Measurements from ENCODE around the gene CDK6. TPM values are rescaled to one million over a fixed set of nuclear protein-coding genes. Genes with fewer than 3 reads are reported as not detected.
A peak's percentile ranks its signal among the peaks of the same experiment; 100 is the strongest.

CDK6 gene
- polyA plus RNA-seq, 1 donor (not counting 4 experiments of a cell fraction or from before 2014, with no cell fraction given) = 53.5 TPM

DNA sequence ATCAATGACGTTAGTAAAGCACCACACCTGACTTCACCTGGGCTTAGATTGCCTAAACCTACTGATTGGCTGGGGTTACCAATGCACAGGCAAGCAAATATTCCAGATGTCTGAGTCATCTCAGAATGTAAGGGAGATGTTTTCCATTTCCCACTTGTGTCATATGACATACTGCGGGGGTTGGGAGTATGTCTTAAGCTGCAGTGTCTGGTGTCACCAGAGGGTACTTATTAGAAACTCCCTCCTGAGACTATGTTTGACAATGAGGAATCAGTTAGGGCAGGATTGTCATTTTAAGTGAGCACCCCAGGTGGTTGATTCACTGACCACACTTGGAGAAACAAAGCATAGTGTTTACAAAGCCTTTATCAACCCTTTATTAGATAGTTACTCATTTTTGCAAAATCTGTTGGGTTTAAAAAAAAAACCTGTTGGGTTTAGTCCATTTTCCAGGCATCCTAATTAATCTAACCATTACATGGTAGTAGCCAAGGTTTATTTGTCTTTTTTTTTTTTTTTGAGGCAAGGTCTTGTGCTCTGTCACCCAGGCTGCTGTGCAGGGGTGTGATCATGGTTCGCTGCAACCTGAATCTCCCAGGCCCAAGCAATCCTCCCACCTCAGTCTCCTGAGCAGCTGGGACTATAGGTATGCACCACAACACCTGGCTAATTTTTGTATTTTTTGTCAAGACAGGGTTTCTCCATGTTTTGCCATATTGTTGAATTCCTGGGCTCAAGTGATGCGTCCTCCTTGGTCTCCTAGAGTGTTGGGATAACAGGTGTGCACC is 72.5 kb downstream of the CDK6 start:
- Histone ChIP-seq H2AFZ (ENCODE audit: control insufficient read depth, low read length) (no peak overlapping the region), H3K27me3 (ENCODE audit: control insufficient read depth, extremely low read depth, insufficient read depth, low read length) (no peaks in the 10 kb centered on the region), H3K79me2 (ENCODE audit: control insufficient read depth, insufficient read depth, low read length) (peaks cover 87% of the 10 kb centered on the region), H3K4me1 (ENCODE audit: control insufficient read depth, extremely low read depth, insufficient read depth, low read length) (peaks cover 62% of the 10 kb centered on the region), H4K20me1 (ENCODE audit: control insufficient read depth, extremely low read depth, insufficient read depth, low read length) (peaks cover 3% of the 10 kb centered on the region), H3K4me3 (ENCODE audit: control insufficient read depth in 2 of 3, extremely low read depth in 1 of 3, insufficient read depth in 2 of 3, low read depth in 1 of 3, low read length in 3 of 3) (no peak overlapping the region), H3K4me2 (ENCODE audit: control insufficient read depth, extremely low read depth, insufficient read depth, low read depth, low read length) (peak overlapping the region; percentile 63), H3K9ac (ENCODE audit: control insufficient read depth, extremely low read depth, insufficient read depth, low read length) (peak overlapping the region; percentile 23), H3K27ac (ENCODE audit: control insufficient read depth, insufficient read depth, low read length) (peak overlapping the region; percentile 83), H3K9me1 (ENCODE audit: control insufficient read depth, extremely low read depth, insufficient read depth, low read length) (no peaks in the 10 kb centered on the region), H3K36me3 (ENCODE audit: control insufficient read depth in 2 of 2, extremely low read depth in 1 of 2, insufficient read depth in 2 of 2, low read length in 2 of 2) (peaks cover under 1 to 4% of the 10 kb centered on the region in 2 experiments), H3K9me3 (ENCODE audit: control insufficient read depth, low read depth, low read length) (no peaks in the 10 kb centered on the region)
- peak; percentile 91 for FAIRE-seq
- TF ChIP-seq EZH2 (IDR thresholded peaks at IDR 0.05; ENCODE audit: low read length) = no peak
- TF ChIP-seq, protein P1, sequence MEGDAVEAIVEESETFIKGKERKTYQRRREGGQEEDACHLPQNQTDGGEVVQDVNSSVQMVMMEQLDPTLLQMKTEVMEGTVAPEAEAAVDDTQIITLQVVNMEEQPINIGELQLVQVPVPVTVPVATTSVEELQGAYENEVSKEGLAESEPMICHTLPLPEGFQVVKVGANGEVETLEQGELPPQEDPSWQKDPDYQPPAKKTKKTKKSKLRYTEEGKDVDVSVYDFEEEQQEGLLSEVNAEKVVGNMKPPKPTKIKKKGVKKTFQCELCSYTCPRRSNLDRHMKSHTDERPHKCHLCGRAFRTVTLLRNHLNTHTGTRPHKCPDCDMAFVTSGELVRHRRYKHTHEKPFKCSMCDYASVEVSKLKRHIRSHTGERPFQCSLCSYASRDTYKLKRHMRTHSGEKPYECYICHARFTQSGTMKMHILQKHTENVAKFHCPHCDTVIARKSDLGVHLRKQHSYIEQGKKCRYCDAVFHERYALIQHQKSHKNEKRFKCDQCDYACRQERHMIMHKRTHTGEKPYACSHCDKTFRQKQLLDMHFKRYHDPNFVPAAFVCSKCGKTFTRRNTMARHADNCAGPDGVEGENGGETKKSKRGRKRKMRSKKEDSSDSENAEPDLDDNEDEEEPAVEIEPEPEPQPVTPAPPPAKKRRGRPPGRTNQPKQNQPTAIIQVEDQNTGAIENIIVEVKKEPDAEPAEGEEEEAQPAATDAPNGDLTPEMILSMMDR (optimal IDR thresholded peaks at IDR 0.05 in 1 of 3, IDR thresholded peaks at IDR 0.05 in 1 of 3, conservative IDR thresholded peaks at IDR 0.05 in 1 of 3; ENCODE audit: extremely low read depth in 1 of 3, insufficient read depth in 2 of 3, low read length in 3 of 3) = peak in 1 of 3 experiments; percentile 9
- DNase-seq (ENCODE audit: low read depth, low spot score) = peak; percentile 82
- dilution Hi-C loops (cut with MboI; ENCODE audit: extremely low pct_ligation_motif_present, low sequenced_read_pairs) = no loop called here

DNA sequence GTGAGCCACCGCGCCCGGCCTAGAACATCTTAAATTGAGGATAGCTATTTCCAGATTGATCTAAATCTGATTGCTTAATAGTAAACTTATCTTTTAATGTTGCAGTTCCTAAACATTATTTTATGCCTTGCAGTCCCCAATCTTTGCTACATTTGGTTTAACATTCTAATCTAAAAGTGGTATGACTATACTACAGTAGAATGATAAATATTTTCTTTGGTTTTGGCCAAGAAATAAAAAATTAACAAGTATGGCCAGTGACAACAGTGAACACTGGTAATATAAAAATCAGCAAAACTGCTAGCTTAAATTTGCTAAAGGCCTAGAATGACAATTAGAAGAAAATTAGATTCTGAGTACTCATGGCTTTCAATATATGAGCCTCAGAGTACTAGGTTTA is 73.5 kb downstream of the CDK6 start:
- Histone ChIP-seq H3K4me1 (ENCODE audit: control insufficient read depth, extremely low read depth, insufficient read depth, low read length) (peaks cover 54% of the 10 kb centered on the region), H3K9me1 (ENCODE audit: control insufficient read depth, extremely low read depth, insufficient read depth, low read length) (no peaks in the 10 kb centered on the region), H4K20me1 (ENCODE audit: control insufficient read depth, extremely low read depth, insufficient read depth, low read length) (no peaks in the 10 kb centered on the region), H3K79me2 (ENCODE audit: control insufficient read depth, insufficient read depth, low read length) (peaks cover 88% of the 10 kb centered on the region), H3K27ac (ENCODE audit: control insufficient read depth, insufficient read depth, low read length) (peak overlapping the region; percentile 83), H3K4me3 (ENCODE audit: control insufficient read depth in 2 of 3, extremely low read depth in 1 of 3, insufficient read depth in 2 of 3, low read depth in 1 of 3, low read length in 3 of 3) (peak overlapping the region in 1 of 3 experiments; percentile 23), H3K9ac (ENCODE audit: control insufficient read depth, extremely low read depth, insufficient read depth, low read length) (peak overlapping the region; percentile 37), H3K27me3 (ENCODE audit: control insufficient read depth, extremely low read depth, insufficient read depth, low read length) (no peaks in the 10 kb centered on the region), H3K4me2 (ENCODE audit: control insufficient read depth, extremely low read depth, insufficient read depth, low read depth, low read length) (peak overlapping the region; percentile 63), H3K9me3 (ENCODE audit: control insufficient read depth, low read depth, low read length) (no peaks in the 10 kb centered on the region), H3K36me3 (ENCODE audit: control insufficient read depth in 2 of 2, extremely low read depth in 1 of 2, insufficient read depth in 2 of 2, low read length in 2 of 2) (peaks cover 1 to 4% of the 10 kb centered on the region in 2 experiments), H2AFZ (ENCODE audit: control insufficient read depth, low read length) (no peak overlapping the region)
- dilution Hi-C loops (cut with MboI; ENCODE audit: extremely low pct_ligation_motif_present, low sequenced_read_pairs) = no loop called here
- FAIRE-seq (no peak), DNase-seq (ENCODE audit: low read depth, low spot score) (no peak)
- no peak for TF ChIP-seq EZH2 (IDR thresholded peaks at IDR 0.05; ENCODE audit: low read length)
- TF ChIP-seq, protein P1 (optimal IDR thresholded peaks at IDR 0.05 in 1 of 3, IDR thresholded peaks at IDR 0.05 in 1 of 3, conservative IDR thresholded peaks at IDR 0.05 in 1 of 3; ENCODE audit: extremely low read depth in 1 of 3, insufficient read depth in 2 of 3, low read length in 3 of 3) = no peak

All from keratinocyte (primary cell).